GM18511 (cell line): ENCODE results near the gene KRT76.

Source experiments
- ATAC-seq: cut with Tn5 transposase; IDR thresholded peaks from one replicate; pipeline ENCODE4 v1.9.1; 2021; ENCODE audit warnings: mild to moderate bottlenecking, moderate library complexity; ENCODE audit not compliant: unreplicated experiment

Gene KRT76

DNA sequence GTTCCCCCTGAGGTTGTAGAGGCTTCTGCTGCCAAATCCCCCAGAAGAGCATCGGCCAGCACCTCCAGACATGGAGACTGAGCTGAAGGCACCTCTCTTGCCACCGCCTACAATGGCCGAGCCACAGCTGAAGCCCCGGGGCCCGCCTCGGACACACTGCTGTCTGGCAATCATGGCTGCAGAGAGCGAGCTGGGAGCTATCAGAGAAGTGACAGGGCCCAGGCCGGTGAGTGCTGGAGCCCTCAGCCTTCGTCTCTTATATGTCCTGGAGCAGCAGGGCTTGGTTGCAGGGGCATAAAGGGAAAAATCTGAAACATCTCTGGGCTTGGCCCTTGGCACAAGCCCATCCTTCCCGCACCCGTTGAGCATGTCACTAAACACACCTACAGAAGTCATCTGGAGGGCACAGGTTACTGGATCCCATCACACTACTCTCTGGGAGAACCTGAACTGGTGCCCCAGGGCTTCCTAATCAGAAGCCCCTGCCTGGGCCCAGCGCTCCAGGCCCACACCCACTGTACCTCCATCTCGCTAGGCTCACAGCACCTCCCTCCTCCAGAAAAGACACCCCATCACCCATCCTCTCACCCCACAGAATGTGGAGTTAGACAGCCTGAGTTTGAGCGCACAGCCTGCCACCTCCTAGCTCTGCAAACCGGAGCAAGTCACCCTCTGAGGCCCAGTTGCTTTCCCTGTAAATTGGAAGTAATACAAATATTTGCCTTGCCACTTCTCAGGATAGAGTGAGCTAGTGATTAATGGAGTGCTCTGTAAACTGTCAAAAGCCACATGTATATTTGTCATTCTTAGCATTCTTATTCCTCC, 37.0 kb upstream of the KRT76 start, which contains the start of gene KRT4:
TSS of gene KRT4 (minus strand) at position 232 of the 825 bp plus-strand sequence. CDS start at position 174, 58 bp downstream.
- ATAC-seq: no peak

DNA sequence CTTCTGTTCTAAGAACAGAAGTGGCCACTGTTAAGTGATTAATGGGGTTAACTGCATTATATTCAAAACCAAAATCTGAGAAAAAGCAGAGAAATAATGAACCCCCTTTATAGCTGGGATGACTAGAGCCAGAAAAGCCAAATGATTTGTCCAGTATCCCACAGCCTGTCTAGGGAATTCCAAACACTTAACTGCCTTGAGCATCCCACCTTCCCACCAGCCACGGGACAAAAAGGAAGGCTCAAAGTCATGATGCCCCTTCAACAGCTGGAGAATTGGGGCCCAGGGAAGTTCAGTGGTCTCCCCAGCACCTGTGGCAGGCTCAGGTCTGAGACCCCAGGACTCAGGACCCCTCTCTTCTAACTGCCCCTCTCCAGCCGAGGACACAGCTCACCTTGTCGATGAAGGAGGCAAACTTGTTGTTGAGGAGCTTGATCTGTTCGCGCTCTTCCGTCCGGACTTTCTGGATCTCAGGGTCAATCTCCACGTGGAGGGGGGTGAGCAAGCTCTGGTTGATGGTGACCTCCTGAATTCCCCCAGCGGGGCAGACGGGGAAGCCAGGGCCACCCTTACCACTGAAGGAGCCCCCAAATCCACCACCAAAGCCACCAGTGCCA, 36.2 kb upstream of the KRT76 start:
- no peak for ATAC-seq

- ATAC-seq: no peak
These were observed 35.6 kb upstream of the KRT76 start for GRCh38 chr12:52812749-52813148.

- ATAC-seq: no peak
These were observed 34.9 kb upstream of the KRT76 start for GRCh38 chr12:52812073-52812400.

- ATAC-seq: no peak
These were observed 34.3 kb upstream of the KRT76 start for GRCh38 chr12:52811191-52812072.

DNA sequence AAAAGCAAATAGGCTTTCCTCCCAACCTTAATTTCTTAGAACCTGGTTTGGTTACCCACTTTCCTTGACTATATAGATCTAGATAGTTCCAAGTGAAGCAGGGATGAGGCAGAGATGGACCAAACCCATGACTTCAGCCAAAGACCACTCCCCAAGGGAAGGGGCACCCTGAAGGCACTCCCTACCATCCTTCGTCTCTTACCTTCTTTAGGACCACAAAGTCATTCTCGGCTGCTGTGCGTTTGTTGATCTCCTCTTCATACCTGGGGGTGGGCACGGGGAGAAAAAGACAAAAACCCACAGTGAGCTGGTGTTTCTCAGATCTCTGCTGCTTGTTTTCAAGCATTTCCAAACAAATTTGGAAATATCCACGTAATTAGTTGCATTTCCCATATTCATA, 33.4 kb upstream of the KRT76 start:
- no peak for ATAC-seq

DNA sequence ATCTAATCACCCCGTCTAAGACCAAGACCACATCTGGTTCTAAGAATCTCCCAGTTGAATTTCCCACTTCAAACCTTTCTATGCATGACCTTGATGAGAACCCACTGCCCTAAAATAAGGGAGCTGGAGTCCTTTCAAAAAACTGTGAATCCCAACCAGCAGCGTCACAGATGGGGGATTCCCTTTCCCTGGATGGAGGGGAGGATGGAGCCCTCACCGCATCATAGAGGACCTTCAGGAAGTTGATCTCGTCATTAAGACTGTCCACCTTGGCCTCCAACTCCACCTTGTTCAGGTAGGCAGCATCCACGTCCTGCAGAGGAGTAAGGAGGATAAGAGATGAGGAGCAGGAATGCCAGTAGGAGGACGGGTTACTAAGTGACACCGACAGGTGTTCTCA, 32.0 kb upstream of the KRT76 start:
- no peak for ATAC-seq

DNA sequence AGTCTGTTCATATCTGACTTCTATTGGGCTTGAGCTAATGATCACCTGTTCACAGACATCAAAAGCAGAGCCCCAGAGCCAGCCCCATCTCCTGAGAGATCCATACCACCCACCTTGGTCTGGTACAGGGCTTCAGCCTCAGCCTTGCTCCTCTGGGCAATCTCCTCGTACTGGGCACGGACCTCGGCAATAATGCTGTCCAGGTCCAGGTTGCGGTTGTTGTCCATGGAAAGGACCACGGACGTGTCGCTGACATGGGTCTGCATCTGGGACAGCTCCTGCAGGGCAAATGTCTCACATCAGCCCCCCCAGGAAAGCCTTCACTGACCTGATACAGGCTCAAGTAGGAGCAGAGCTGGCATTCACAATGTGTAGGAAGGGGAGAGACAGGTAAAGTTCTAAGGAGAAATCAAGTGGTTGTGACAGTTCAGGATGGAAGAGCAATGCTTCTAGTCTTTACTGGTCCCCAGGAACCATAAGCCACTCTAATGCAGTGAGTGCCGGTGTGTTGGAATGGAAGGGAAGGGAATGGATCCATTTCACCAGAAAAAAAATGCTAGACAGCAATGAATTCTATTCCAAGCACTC, 31.5 kb upstream of the KRT76 start:
- no peak for ATAC-seq

GRCh38 chr12:52807544-52808470, 30.7 kb upstream of the KRT76 start:
- no peak for ATAC-seq

- ATAC-seq: no peak
These were observed 29.8 kb upstream of the KRT76 start for GRCh38 chr12:52806821-52807543.

DNA sequence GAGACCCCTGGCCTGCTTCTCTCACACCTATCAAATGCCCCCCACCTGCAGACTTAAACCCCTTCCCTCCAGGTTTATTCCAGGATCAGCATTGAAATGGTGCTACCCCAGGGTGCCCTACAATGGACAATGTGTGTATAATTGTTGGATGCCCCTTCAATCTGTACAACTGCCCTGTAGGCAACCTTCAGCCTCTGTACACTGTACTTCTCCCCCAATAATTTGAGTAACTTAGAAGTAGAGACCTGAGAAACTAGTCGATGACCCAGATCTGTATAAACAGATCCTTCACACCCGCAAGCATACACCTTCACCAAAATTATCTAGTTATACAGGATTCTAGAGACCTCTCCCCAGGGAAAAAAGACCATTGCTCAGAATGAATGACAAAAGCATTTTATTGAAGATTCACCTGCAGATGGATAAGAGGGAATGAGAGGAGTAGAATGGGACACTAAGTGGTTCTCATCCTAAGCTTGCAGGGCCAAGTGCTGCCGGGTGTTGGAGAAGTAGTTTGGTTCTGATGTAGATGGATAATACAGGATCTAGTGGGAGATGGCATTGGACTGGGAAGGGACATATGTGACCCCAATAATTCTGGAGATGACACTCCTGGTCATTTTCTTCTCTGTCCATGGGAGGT, 29.1 kb upstream of the KRT76 start:
- ATAC-seq: no peak

DNA sequence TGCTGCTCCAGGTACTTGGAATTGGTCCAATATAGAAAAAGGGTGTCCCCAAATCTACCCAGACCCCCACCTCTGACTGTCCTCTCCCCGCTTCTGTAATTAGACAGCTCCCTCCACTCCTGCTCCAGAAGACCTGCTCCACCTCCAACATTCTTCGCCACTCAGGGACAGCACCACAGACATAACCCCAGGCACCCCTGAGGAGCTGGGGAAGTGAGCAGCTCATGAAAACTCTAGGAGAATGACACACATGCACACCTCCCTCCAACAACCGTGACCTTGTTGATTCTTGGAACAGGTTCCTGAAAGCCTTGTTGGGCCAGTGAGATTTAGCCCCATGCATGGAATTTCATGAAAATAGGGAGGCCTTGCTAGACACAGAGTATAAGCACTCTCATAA, 28.6 kb upstream of the KRT76 start:
- ATAC-seq: no peak

DNA sequence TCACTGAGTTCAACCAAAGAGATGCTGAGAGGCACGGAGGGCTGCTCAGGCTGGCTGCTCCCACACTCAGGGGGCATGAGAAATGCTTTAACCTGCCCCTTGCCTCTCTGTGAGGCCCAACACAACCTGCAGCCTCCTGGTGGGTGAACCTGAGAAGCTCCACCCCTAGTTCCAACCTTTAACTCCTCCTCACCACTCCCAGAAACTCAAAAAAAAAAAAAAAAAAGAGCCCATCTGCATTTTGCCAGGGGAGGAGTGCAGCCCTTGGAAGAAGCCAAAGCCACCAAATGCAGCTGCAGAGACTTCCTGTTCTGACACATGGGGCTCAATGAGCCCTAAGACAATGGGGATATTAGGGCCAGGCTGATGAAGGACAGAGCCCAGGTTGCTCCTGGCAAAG, 27.9 kb upstream of the KRT76 start:
- ATAC-seq: no peak

- ATAC-seq: no peak
These were observed 25.3 kb upstream of the KRT76 start for GRCh38 chr12:52802442-52802841.

DNA sequence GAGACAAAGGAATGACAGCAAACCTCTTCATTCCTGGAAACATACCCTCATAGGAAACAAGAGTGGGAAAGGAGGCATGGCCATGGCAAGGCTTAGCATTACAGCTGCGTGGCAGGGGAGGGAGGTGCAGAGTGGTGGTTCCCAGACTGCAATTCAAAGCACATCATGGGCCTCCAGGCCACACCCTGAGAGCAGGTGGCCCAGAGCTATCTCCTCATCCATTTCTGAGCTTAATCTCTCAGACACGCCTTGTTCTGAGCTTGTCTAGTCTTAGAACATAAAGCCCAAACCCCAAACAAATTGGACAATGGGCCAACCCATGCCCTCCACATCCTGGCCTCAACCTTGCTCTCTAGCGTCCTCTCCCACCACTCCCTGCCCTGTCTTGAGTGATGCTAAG, 24.6 kb upstream of the KRT76 start:
- ATAC-seq: no peak

DNA sequence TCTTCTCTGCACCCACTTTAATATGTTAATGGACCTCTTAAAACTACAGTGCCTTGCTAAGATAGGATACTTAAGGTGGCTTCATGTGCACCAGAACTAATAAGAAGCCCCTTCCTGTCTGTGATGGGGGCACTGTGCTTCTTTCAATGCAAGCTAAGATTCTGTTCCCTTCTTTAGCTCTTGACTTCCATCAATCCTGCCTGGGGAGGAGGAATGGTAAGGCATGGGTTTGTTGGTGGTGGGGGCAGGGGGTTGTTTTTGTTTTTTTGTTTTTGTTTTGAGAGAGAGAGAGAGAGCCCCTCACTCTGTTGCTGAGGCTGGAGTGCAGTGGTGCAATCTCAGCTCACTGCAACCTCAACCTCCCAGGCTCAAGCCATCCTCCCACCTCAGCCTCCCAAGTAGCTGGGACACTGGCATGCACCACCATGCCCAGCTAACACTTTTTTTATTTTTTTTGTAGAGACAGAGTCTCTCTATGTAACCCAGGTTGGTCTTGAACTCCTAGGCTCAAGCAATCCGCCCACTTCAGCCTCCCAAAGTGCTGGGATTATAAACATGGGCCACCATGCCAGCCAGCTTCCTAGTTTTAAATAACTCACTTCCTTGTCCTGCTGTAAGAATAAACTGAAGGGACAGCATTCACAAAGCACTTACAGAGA, 23.2 kb upstream of the KRT76 start:
- ATAC-seq: no peak

DNA sequence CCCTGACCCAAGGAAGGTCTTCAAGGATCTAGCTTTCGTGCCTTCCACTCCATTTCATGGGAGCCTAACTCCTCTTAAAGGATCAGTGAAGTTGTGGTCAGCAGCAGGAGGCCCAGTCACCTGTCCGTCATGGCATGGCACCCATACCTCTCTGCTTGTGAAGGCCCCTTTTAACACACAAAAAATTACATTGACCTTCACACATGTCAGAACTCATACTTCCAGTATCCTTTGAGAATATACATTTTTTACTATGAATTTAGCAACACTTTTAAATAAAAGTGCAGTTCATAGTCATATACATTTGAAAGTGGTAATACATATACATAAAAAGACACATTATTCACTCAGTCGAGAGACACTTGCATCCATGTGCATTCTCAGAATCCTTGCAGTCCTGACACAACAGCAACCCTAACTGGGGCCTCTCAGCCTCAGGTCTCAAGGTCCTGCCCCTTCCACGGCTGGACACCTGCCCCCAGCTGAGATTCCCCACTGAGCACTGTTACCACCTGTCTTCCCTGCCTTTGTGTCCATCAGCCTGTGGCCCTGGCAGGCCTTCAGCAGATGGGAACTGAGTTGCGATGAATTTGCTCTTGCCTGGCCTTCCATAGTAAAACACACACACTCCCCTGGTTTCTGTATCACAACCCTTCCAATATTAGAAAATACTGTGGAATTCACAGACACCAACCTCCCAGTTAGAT, 22.5 kb upstream of the KRT76 start:
- no peak for ATAC-seq
